ENCODE measurements around the gene ASB1. TPM values are rescaled to one million over a fixed set of nuclear protein-coding genes. Genes with fewer than 3 reads are reported as not detected.

ASB1 gene
- total RNA-seq (50.7 and 51.7 TPM in 2 replicates), polyA plus RNA-seq (31.9 and 32.7 TPM in 2 replicates), polyA minus RNA-seq (42.2 and 50.3 TPM in 2 replicates)
- 19.2 TPM for total RNA-seq (2013)

DNA sequence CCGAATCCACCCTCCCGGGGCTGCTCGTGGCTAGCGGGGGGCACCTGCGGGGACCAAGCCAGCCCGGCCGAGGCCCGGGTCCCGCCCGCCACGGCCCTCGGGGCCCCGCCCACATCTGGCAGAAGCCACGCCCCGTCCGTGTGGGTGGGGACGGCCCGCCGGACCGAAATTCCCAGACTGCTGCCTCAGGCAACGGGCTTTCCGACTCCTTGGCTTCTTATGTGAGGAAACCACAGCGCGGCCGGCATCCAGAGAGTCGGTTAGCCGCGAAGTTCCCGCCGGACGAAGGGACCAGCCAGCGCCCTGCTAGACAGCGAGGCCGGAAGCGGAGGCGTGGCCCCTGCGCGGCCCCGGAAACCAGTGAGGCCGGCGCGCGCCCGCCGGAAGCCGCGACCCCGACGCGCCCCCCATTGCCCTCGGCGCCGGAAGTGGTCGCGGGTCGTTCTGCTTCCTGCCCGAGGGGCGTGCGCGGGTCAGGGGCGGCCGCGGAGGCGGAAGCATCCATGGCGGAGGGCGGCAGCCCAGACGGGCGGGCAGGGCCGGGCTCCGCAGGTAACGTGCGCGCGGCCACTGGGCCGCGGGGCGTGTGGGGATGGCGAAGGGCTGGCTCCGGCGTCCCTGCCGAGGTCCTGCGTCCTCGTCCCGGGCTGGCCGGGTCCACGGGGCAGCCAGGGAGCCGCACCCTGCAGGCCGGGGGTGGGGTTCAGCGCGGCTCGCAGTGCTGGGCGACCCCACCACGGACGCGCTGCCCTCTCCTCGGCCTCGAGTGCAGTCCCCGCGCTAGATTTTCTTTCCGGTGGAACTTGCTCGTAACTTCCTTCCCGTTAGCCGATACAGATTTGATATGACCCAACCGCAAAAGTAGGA is at the start of gene ASB1:
Gene ASB1, plus strand, starts transcription at position 360 of the 867 bp plus-strand sequence. Its CDS starts 144 bp downstream, at position 504.
- no peaks in the 10 kb centered on the region for H3K27me3 ChIP-seq (replicated peaks in 1 of 4; ENCODE audit: control extremely low read depth in 1 of 4, control insufficient read depth in 3 of 4, insufficient read depth in 4 of 4, low read length in 3 of 4)
- peak within 1 kb of the TSS; percentile 94 for H3K4me3 Mint-ChIP-seq
- H3K9me3 Mint-ChIP-seq (ENCODE audit: insufficient read depth), result no peaks in the 10 kb centered on the region
- peak within 1 kb of the TSS; percentile 73 for H3K4me2 ChIP-seq (replicated peaks; ENCODE audit: low read depth, low read length, poor library complexity, severe bottlenecking)
- H3K79me2 ChIP-seq (ENCODE audit: control insufficient read depth, insufficient read depth, low read length), result peaks cover 57% of the 10 kb centered on the region
- peaks cover 0 to 3% of the 10 kb centered on the region in 2 experiments for H3K36me3 ChIP-seq (replicated peaks in 1 of 2; ENCODE audit: control extremely low read depth in 1 of 2, control insufficient read depth in 1 of 2, extremely low read depth in 1 of 2, insufficient read depth in 2 of 2, low read length in 1 of 2)
- no peaks in the 10 kb centered on the region for H3K27me3 Mint-ChIP-seq
- DNase-seq (peak; percentile 87), ATAC-seq (ENCODE audit: low read depth) (peak; percentile 84)
- H3K4me3 ChIP-seq (ENCODE audit: control extremely low read depth in 1 of 5, extremely low read depth in 1 of 5, insufficient read depth in 1 of 5, low read depth in 2 of 5, low read length in 4 of 5), result peak within 1 kb of the TSS; percentile 73 to 93 (median 81)
- peak within 1 kb of the TSS; percentile 89 for H3K27ac Mint-ChIP-seq
- TF ChIP-seq EZH2 (IDR thresholded peaks at IDR 0.05; ENCODE audit: borderline replicate concordance, insufficient read depth, low read depth, low read length, poor library complexity, severe bottlenecking), result no peak
- TF ChIP-seq, protein P1, sequence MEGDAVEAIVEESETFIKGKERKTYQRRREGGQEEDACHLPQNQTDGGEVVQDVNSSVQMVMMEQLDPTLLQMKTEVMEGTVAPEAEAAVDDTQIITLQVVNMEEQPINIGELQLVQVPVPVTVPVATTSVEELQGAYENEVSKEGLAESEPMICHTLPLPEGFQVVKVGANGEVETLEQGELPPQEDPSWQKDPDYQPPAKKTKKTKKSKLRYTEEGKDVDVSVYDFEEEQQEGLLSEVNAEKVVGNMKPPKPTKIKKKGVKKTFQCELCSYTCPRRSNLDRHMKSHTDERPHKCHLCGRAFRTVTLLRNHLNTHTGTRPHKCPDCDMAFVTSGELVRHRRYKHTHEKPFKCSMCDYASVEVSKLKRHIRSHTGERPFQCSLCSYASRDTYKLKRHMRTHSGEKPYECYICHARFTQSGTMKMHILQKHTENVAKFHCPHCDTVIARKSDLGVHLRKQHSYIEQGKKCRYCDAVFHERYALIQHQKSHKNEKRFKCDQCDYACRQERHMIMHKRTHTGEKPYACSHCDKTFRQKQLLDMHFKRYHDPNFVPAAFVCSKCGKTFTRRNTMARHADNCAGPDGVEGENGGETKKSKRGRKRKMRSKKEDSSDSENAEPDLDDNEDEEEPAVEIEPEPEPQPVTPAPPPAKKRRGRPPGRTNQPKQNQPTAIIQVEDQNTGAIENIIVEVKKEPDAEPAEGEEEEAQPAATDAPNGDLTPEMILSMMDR (IDR thresholded peaks at IDR 0.05), result no peak
- intact Hi-C loops (cut with micrococcal nuclease), result loop anchor here (1.0 to 10.0 kb wide), 4 partner anchors 106 to 1598 kb away; partner anchors contain the start of genes NDUFA10, SCLY, TRAF3IP1 and UBE2F
- H3K9ac ChIP-seq (ENCODE audit: low read length), result peak within 1 kb of the TSS; percentile 95
- H3K4me1 Mint-ChIP-seq, result peaks cover 43% of the 10 kb centered on the region
- peak within 1 kb of the TSS; percentile 98 for H2AFZ ChIP-seq (ENCODE audit: insufficient read depth, low read depth, low read length, poor library complexity, severe bottlenecking)
- no peaks in the 10 kb centered on the region for H3K9me3 ChIP-seq (ENCODE audit: control extremely low read depth in 1 of 3, control insufficient read depth in 2 of 3, insufficient read depth in 1 of 3, low read length in 2 of 3)
- CTCF ChIA-PET, result no interaction called here
- WGBS (ENCODE audit: insufficient coverage), result under 1% methylated on average over 104 of the region's 104 CpGs
- H3K4me1 ChIP-seq (ENCODE audit: control insufficient read depth in 2 of 2, insufficient read depth in 2 of 2, low read length in 2 of 2), result peaks cover 19 to 26% of the 10 kb centered on the region in 2 donors
- POLR2A ChIA-PET, result interaction anchor here (0.9 kb wide), 1 partner anchor 1341 kb away, joined by 3 read pairs; the partner anchor contains the start of gene COPS8
- H4K20me1 ChIP-seq (ENCODE audit: control insufficient read depth, insufficient read depth, low read length, poor library complexity, severe bottlenecking), result peaks cover 31% of the 10 kb centered on the region
- H3K27ac ChIP-seq (ENCODE audit: low read length in 2 of 2), result peak within 1 kb of the TSS; percentile 81 to 92

All from B cell (primary cell).